IPS-NIHi7 (cell line): ENCODE measurements around the gene ADIPOR2.

Experiments used
- DNase-seq: peaks from one replicate; pipeline ENCODE4 v3.0.0; 2012; ENCODE audit warnings: mixed read lengths; ENCODE audit errors: extremely low spot score

The ADIPOR2 gene

GRCh38 chr12:1798641-1799020 lies 107.8 kb downstream of the ADIPOR2 start:
- no peak for DNase-seq

- no peak for DNase-seq
Measured at GRCh38 chr12:1799051-1799881, 108.4 kb downstream of the ADIPOR2 start.

- DNase-seq: no peak
Measured at GRCh38 chr12:1799882-1800400, 109.1 kb downstream of the ADIPOR2 start.

- DNase-seq: peak; percentile 75
Measured at GRCh38 chr12:1800401-1801302, 109.8 kb downstream of the ADIPOR2 start.

- no peak for DNase-seq
Measured at GRCh38 chr12:1801303-1801975, 110.6 kb downstream of the ADIPOR2 start.

GRCh38 chr12:1803736-1804135 lies 112.9 kb downstream of the ADIPOR2 start:
- no peak for DNase-seq

GRCh38 chr12:1804545-1805332 lies 113.9 kb downstream of the ADIPOR2 start:
- peak; percentile 95 for DNase-seq

- no peak for DNase-seq
Measured at GRCh38 chr12:1805441-1806081, 114.7 kb downstream of the ADIPOR2 start.

- no peak for DNase-seq
Measured at GRCh38 chr12:1806301-1807086, 115.6 kb downstream of the ADIPOR2 start.

GRCh38 chr12:1807087-1807860 lies 116.4 kb downstream of the ADIPOR2 start:
- DNase-seq: no peak

GRCh38 chr12:1808036-1808797 lies 117.3 kb downstream of the ADIPOR2 start:
- DNase-seq: no peak

- DNase-seq: no peak
Measured at GRCh38 chr12:1808798-1809480, 118.1 kb downstream of the ADIPOR2 start.

- no peak for DNase-seq
Measured at GRCh38 chr12:1809591-1810190, 118.8 kb downstream of the ADIPOR2 start.

- DNase-seq: no peak
Measured at GRCh38 chr12:1810201-1810930, 119.5 kb downstream of the ADIPOR2 start.

- DNase-seq: no peak
Measured at GRCh38 chr12:1810931-1811280, 120.0 kb downstream of the ADIPOR2 start.

- no peak for DNase-seq
Measured at GRCh38 chr12:1811281-1811947, 120.5 kb downstream of the ADIPOR2 start.
